Stimulated activated naive CD8-positive, alpha-beta T cell treated with anti-CD3 and anti-CD28 coated beads, Interleukin-15, Interleukin-2, amounts not matched to agents 100 ng/mL and 50 ng/mL, for 24 hours (primary cell): ENCODE measurements around the gene NRXN2.
"Not testable (repeated sequence)": the region's sequence is repeated elsewhere in the genome, so short reads cannot be mapped to it uniquely, and the experiment has no call there.

Experiments
- H3K27ac Mint-ChIP-seq: one replicate; pipeline ENCODE4 v1.8.0; 2021; ENCODE audit warnings: mild to moderate bottlenecking, mixed read lengths
- H3K27me3 Mint-ChIP-seq: one replicate; pipeline ENCODE4 v1.8.0; 2021; ENCODE audit warnings: mixed read lengths
- H3K36me3 Mint-ChIP-seq: one replicate; pipeline ENCODE4 v1.8.0; 2021; ENCODE audit warnings: low read depth, mixed read lengths
- H3K4me1 Mint-ChIP-seq: one replicate; pipeline ENCODE4 v1.8.0; 2021; ENCODE audit warnings: low read depth, mixed read lengths
- H3K4me3 Mint-ChIP-seq: one replicate; pipeline ENCODE4 v1.8.0; 2021; ENCODE audit warnings: mild to moderate bottlenecking, mixed read lengths
- H3K9me3 Mint-ChIP-seq: one replicate; pipeline ENCODE4 v1.8.0; 2021; ENCODE audit warnings: mixed read lengths

NRXN2 gene

GRCh38 chr11:64713781-64714363, 9.1 kb downstream of the NRXN2 start:
- Mint-ChIP-seq H3K4me3 (peak overlapping the region; percentile 15), H3K27me3 (peaks cover 67% of the 10 kb centered on the region), H3K4me1 (peaks cover 20% of the 10 kb centered on the region), H3K9me3 (no peaks in the 10 kb centered on the region), H3K27ac (no peak overlapping the region), H3K36me3 (no peaks in the 10 kb centered on the region)

GRCh38 chr11:64713016-64713707, 9.8 kb downstream of the NRXN2 start:
- H3K9me3 Mint-ChIP-seq = no peaks in the 10 kb centered on the region
- H3K36me3 Mint-ChIP-seq = no peaks in the 10 kb centered on the region
- no peak overlapping the region for H3K4me3 Mint-ChIP-seq
- peaks cover 70% of the 10 kb centered on the region for H3K27me3 Mint-ChIP-seq
- H3K4me1 Mint-ChIP-seq = peaks cover 20% of the 10 kb centered on the region
- H3K27ac Mint-ChIP-seq = no peak overlapping the region

GRCh38 chr11:64712430-64713015, 10.5 kb downstream of the NRXN2 start:
- no peak overlapping the region for H3K27ac Mint-ChIP-seq
- no peaks in the 10 kb centered on the region for H3K36me3 Mint-ChIP-seq
- H3K4me3 Mint-ChIP-seq = peak overlapping the region; percentile 27
- peaks cover 70% of the 10 kb centered on the region for H3K27me3 Mint-ChIP-seq
- H3K4me1 Mint-ChIP-seq = peaks cover 20% of the 10 kb centered on the region
- H3K9me3 Mint-ChIP-seq = no peaks in the 10 kb centered on the region

- Mint-ChIP-seq H3K4me1 (peaks cover 20% of the 10 kb centered on the region), H3K4me3 (no peak overlapping the region), H3K27ac (no peak overlapping the region), H3K9me3 (no peaks in the 10 kb centered on the region), H3K36me3 (no peaks in the 10 kb centered on the region), H3K27me3 (peaks cover 65% of the 10 kb centered on the region)
Observed at GRCh38 chr11:64711956-64712362, 11.0 kb downstream of the NRXN2 start.

- H3K27me3 Mint-ChIP-seq = peaks cover 66% of the 10 kb centered on the region
- H3K4me1 Mint-ChIP-seq = peaks cover 20% of the 10 kb centered on the region
- H3K36me3 Mint-ChIP-seq = no peaks in the 10 kb centered on the region
- H3K9me3 Mint-ChIP-seq = no peaks in the 10 kb centered on the region
- H3K4me3 Mint-ChIP-seq = no peak overlapping the region
- H3K27ac Mint-ChIP-seq = no peak overlapping the region
Observed at GRCh38 chr11:64711138-64711955, 11.7 kb downstream of the NRXN2 start.

GRCh38 chr11:64710418-64711137, 12.4 kb downstream of the NRXN2 start:
- H3K27ac Mint-ChIP-seq = no peak overlapping the region
- H3K4me1 Mint-ChIP-seq = peaks cover 20% of the 10 kb centered on the region
- H3K4me3 Mint-ChIP-seq = no peak overlapping the region
- no peaks in the 10 kb centered on the region for H3K9me3 Mint-ChIP-seq
- peaks cover 62% of the 10 kb centered on the region for H3K27me3 Mint-ChIP-seq
- no peaks in the 10 kb centered on the region for H3K36me3 Mint-ChIP-seq

- Mint-ChIP-seq H3K27ac (no peak overlapping the region), H3K36me3 (no peaks in the 10 kb centered on the region), H3K4me1 (no peaks in the 10 kb centered on the region), H3K4me3 (no peak overlapping the region), H3K9me3 (no peaks in the 10 kb centered on the region), H3K27me3 (peaks cover 39% of the 10 kb centered on the region)
Observed at GRCh38 chr11:64705501-64705900, 17.5 kb downstream of the NRXN2 start.

- Mint-ChIP-seq H3K4me1 (no peaks in the 10 kb centered on the region), H3K4me3 (no peak overlapping the region), H3K36me3 (no peaks in the 10 kb centered on the region), H3K9me3 (no peaks in the 10 kb centered on the region), H3K27me3 (peaks cover 21% of the 10 kb centered on the region), H3K27ac (no peak overlapping the region)
Observed at GRCh38 chr11:64703048-64703447, 19.9 kb downstream of the NRXN2 start.

- not testable (repeated sequence) for H3K9me3 Mint-ChIP-seq
Observed at GRCh38 chr11:64701956-64702355, 21.0 kb downstream of the NRXN2 start.

GRCh38 chr11:64698427-64698826, 24.6 kb downstream of the NRXN2 start:
- Mint-ChIP-seq H3K36me3 (no peaks in the 10 kb centered on the region), H3K27me3 (peaks cover 9% of the 10 kb centered on the region)

More at GRCh38 chr11:64701956-64702355, 21.0 kb downstream of the NRXN2 start:
- not testable (repeated sequence) for H3K36me3 Mint-ChIP-seq, H3K4me1 Mint-ChIP-seq, H3K4me3 Mint-ChIP-seq, H3K27ac Mint-ChIP-seq
- H3K27me3 Mint-ChIP-seq = peaks cover 21% of the 10 kb centered on the region

GRCh38 chr11:64697663-64698375, 25.2 kb downstream of the NRXN2 start:
- Mint-ChIP-seq H3K4me3 (no peak overlapping the region), H3K4me1 (peaks cover 16% of the 10 kb centered on the region), H3K27ac (no peak overlapping the region), H3K9me3 (no peaks in the 10 kb centered on the region), H3K36me3 (no peaks in the 10 kb centered on the region), H3K27me3 (peaks cover 14% of the 10 kb centered on the region)

More at GRCh38 chr11:64698427-64698826, 24.6 kb downstream of the NRXN2 start:
- Mint-ChIP-seq H3K4me1 (peaks cover 10% of the 10 kb centered on the region), H3K4me3 (no peak overlapping the region), H3K27ac (no peak overlapping the region), H3K9me3 (no peaks in the 10 kb centered on the region)

- Mint-ChIP-seq H3K9me3 (no peaks in the 10 kb centered on the region), H3K4me1 (peaks cover 24% of the 10 kb centered on the region), H3K36me3 (no peaks in the 10 kb centered on the region), H3K27me3 (peaks cover 27% of the 10 kb centered on the region), H3K27ac (no peak overlapping the region), H3K4me3 (no peak overlapping the region)
Observed at GRCh38 chr11:64696045-64696444, 27.0 kb downstream of the NRXN2 start.

GRCh38 chr11:64695548-64695947, 27.4 kb downstream of the NRXN2 start:
- Mint-ChIP-seq H3K4me1 (peaks cover 24% of the 10 kb centered on the region), H3K36me3 (no peaks in the 10 kb centered on the region), H3K27me3 (peaks cover 32% of the 10 kb centered on the region), H3K9me3 (no peaks in the 10 kb centered on the region), H3K27ac (no peak overlapping the region), H3K4me3 (no peak overlapping the region)

GRCh38 chr11:64694821-64695365, 28.1 kb downstream of the NRXN2 start:
- Mint-ChIP-seq H3K27ac (no peak overlapping the region), H3K36me3 (no peaks in the 10 kb centered on the region), H3K4me1 (peaks cover 24% of the 10 kb centered on the region), H3K27me3 (peaks cover 32% of the 10 kb centered on the region), H3K4me3 (no peak overlapping the region), H3K9me3 (no peaks in the 10 kb centered on the region)
